Measurements from ENCODE around the gene AANAT. TPM values are rescaled to one million over a fixed set of nuclear protein-coding genes. Genes with fewer than 3 reads are reported as not detected.

AANAT gene
- total and polyA plus RNA-seq, 4 donors: not detected

- TF ChIP-seq YY1 (IDR thresholded peaks at IDR 0.05) (no peak), JUND (IDR thresholded peaks at IDR 0.05) (no peak), FOXA2 (IDR thresholded peaks at IDR 0.05) (no peak), FOXA1 (IDR thresholded peaks at IDR 0.05) (no peak), HNF4G (IDR thresholded peaks at IDR 0.05) (no peak), RAD21 (IDR thresholded peaks at IDR 0.05) (no peak), GABPA (IDR thresholded peaks at IDR 0.05 in 1 of 2, conservative IDR thresholded peaks at IDR 0.05 in 1 of 2) (no peak)
- DNase-seq (ENCODE audit: low spot score): no peak
- no peak overlapping the region for H3K4me3 ChIP-seq (ENCODE audit: low read depth in 1 of 3, low read length in 3 of 3)
- H3K9ac ChIP-seq (ENCODE audit: low read depth in 1 of 2, low read length in 2 of 2): no peak overlapping the region
- H3K27me3 ChIP-seq (ENCODE audit: control insufficient read depth in 4 of 4, insufficient read depth in 4 of 4, low read length in 3 of 4): no peaks in the 10 kb centered on the region
- H3K27ac ChIP-seq (ENCODE audit: low read depth in 1 of 2, low read length in 2 of 2): peak overlapping the region; percentile 23 to 77
- no peaks in the 10 kb centered on the region for H3K36me3 ChIP-seq (ENCODE audit: control insufficient read depth in 4 of 4, insufficient read depth in 3 of 4, low read depth in 1 of 4, low read length in 3 of 4)
- 65% methylated on average over 4 of the region's 4 CpGs for WGBS
- peaks cover 10 to 44% (median 24%) of the 10 kb centered on the region in 4 donors for H3K4me1 ChIP-seq (ENCODE audit: control insufficient read depth in 4 of 4, insufficient read depth in 4 of 4, low read length in 3 of 4)
- no peaks in the 10 kb centered on the region for H3K9me3 ChIP-seq (ENCODE audit: control insufficient read depth in 4 of 4, low read length in 3 of 4)
Measured at GRCh38 chr17:76498876-76499251, 31.5 kb downstream of the AANAT start.

GRCh38 chr17:76499267-76499667, 31.9 kb downstream of the AANAT start:
- no peak overlapping the region for H3K9ac ChIP-seq (ENCODE audit: low read depth in 1 of 2, low read length in 2 of 2)
- peaks cover 10 to 44% (median 24%) of the 10 kb centered on the region in 4 donors for H3K4me1 ChIP-seq (ENCODE audit: control insufficient read depth in 4 of 4, insufficient read depth in 4 of 4, low read length in 3 of 4)
- 86% methylated on average over 5 of the region's 5 CpGs for WGBS

More at GRCh38 chr17:76499267-76499667, 31.9 kb downstream of the AANAT start:
- H3K27me3 ChIP-seq (ENCODE audit: control insufficient read depth in 4 of 4, insufficient read depth in 4 of 4, low read length in 3 of 4): no peaks in the 10 kb centered on the region
- H3K27ac ChIP-seq (ENCODE audit: low read depth in 1 of 2, low read length in 2 of 2): peak overlapping the region; percentile 23 to 77
- no peaks in the 10 kb centered on the region for H3K36me3 ChIP-seq (ENCODE audit: control insufficient read depth in 4 of 4, insufficient read depth in 3 of 4, low read depth in 1 of 4, low read length in 3 of 4)
- DNase-seq (ENCODE audit: low spot score): no peak
- no peaks in the 10 kb centered on the region for H3K9me3 ChIP-seq (ENCODE audit: control insufficient read depth in 4 of 4, low read length in 3 of 4)
- TF ChIP-seq NR2F2 (IDR thresholded peaks at IDR 0.05) (no peak), GABPA (IDR thresholded peaks at IDR 0.05 in 1 of 2, conservative IDR thresholded peaks at IDR 0.05 in 1 of 2) (no peak), REST (IDR thresholded peaks at IDR 0.05) (no peak), ATF3 (IDR thresholded peaks at IDR 0.05) (no peak), HNF4G (IDR thresholded peaks at IDR 0.05) (no peak), JUND (IDR thresholded peaks at IDR 0.05) (no peak), HNF4A (conservative IDR thresholded peaks at IDR 0.05) (no peak), SP1 (IDR thresholded peaks at IDR 0.05) (no peak), CTCF (IDR thresholded peaks at IDR 0.05; ENCODE audit: low read depth, low read length, missing input control) (no peak), EGR1 (IDR thresholded peaks at IDR 0.05; ENCODE audit: low read depth in 2 of 2) (no peak), RXRA (IDR thresholded peaks at IDR 0.05) (no peak), ZBTB33 (IDR thresholded peaks at IDR 0.05) (no peak), TAF1 (conservative IDR thresholded peaks at IDR 0.05) (no peak), MAX (IDR thresholded peaks at IDR 0.05) (no peak)
- peak overlapping the region in 1 of 3 donors; percentile 14 for H3K4me3 ChIP-seq (ENCODE audit: low read depth in 1 of 3, low read length in 3 of 3)

Data from liver (tissue), 9 donors.